HCT116 (cell line): Measurements from ENCODE around the gene ZNF578. TPM values are rescaled to one million over a fixed set of nuclear protein-coding genes. Genes with fewer than 3 reads are reported as not detected.

ENCODE experiments used
- ATAC-seq: fragments of 200-7000 bp; cut with Tn5 transposase; 2 replicates; pipeline ENCODE4 v1.9.1; 2020; ENCODE audit warnings: mild to moderate bottlenecking, moderate library complexity
- BruUV-seq: library from RNA; stranded (reverse); fragments of 400-500 nt; replicated peaks from 2 replicates; lab custom pipeline; 2021; lab: Mats Ljungman, UMichigan
- CTCF ChIA-PET: fragments of 300-600 bp; sonication (Branson Sonifier 250); formaldehyde crosslinking; loops from one replicate; lab custom pipeline; 2021; ENCODE audit warnings: antibody characterized with exemption; lab: Charles Lee
- POLR2A ChIA-PET: fragments of 300-600, 350-600 bp; sonication (Branson Sonifier 250); formaldehyde crosslinking; loops from one replicate; lab custom pipeline; 2021; ENCODE audit warnings: antibody characterized with exemption; lab: Charles Lee
- RAD21 ChIA-PET, 2 experiments: fragments of 300-600 bp; sonication (Branson Sonifier 250); formaldehyde crosslinking; loops; one replicate each; lab custom pipeline; 2023; ENCODE audit warnings: low total read pairs in 2 of 2; ENCODE audit not compliant: uncharacterized antibody in 2 of 2, unreplicated experiment in 2 of 2, low non-redundant PET in 1 of 2; lab: Charles Lee
- DNase-seq: peaks from one replicate; pipeline ENCODE4 v3.0.0-alpha.2; 2010; ENCODE audit warnings: low read depth, low spot score
- H2AFZ ChIP-seq: fragments of 200-600 bp; shearing (Covaris generic), sonication (generic); 2 replicates; pipeline ENCODE4 v1.6.1; 2017; ENCODE audit warnings: low read depth, mixed run types, mixed read lengths, antibody characterized with exemption, low read length; ENCODE audit not compliant: poor library complexity, severe bottlenecking
- H3K27ac ChIP-seq: 2 replicates; pipeline ENCODE4 v1.5.1; 2012; ENCODE audit warnings: low read depth, low read length
- H3K27me3 ChIP-seq: fragments of 200-600 bp; sonication (generic); 2 replicates; pipeline ENCODE4 v1.6.1; 2016; ENCODE audit warnings: mixed run types, low read length, mixed read lengths; ENCODE audit not compliant: insufficient read depth
- H3K36me3 ChIP-seq, 2 experiments: fragments of 200-500 bp in 1 of 2; fragments of 200-600 bp in 1 of 2; sonication (Bioruptor generic) in 1 of 2; sonication (generic) in 1 of 2; 2 replicates each; pipeline versions ENCODE4 v1.5.1 to v1.6.1; 2014 to 2016; ENCODE audit warnings: low read length in 2 of 2, inconsistent platforms in 1 of 2, mixed read lengths in 1 of 2, mixed run types in 1 of 2; ENCODE audit not compliant: insufficient read depth in 2 of 2, control insufficient read depth in 1 of 2
- H3K4me1 ChIP-seq, 2 experiments: fragments of 200-600 bp in 1 of 2; sonication (generic) in 1 of 2; 2 replicates each; pipeline versions ENCODE4 v1.5.1 to v1.6.1; 2012 to 2017; ENCODE audit warnings: low read length in 2 of 2, inconsistent platforms in 1 of 2, mild to moderate bottlenecking in 1 of 2, mixed read lengths in 1 of 2, mixed run types in 1 of 2, moderate library complexity in 1 of 2; ENCODE audit not compliant: insufficient read depth in 2 of 2, control insufficient read depth in 1 of 2
- H3K4me2 ChIP-seq: fragments of 200-600 bp; sonication (generic); 2 replicates; pipeline ENCODE4 v1.6.1; 2017; ENCODE audit warnings: mixed run types, low read length, mixed read lengths
- H3K4me3 ChIP-seq, 2 experiments: fragments of 200-600 bp in 1 of 2; sonication (generic) in 1 of 2; replicated peaks in 1 of 2; 2 replicates each; pipeline ENCODE4 v1.5.1; 2011 to 2016; ENCODE audit warnings: low read length in 2 of 2, control low read depth in 1 of 2, low read depth in 1 of 2, mild to moderate bottlenecking in 1 of 2, mixed read lengths in 1 of 2, mixed run types in 1 of 2
- H3K79me2 ChIP-seq: fragments of 200-600 bp; sonication (generic); 2 replicates; pipeline ENCODE4 v1.6.1; 2017; ENCODE audit warnings: mild to moderate bottlenecking, mixed run types, low read length, moderate library complexity, mixed read lengths; ENCODE audit not compliant: insufficient read depth
- H3K9ac ChIP-seq: fragments of 200-600 bp; sonication (generic); 2 replicates; pipeline ENCODE4 v1.6.1; 2016; ENCODE audit warnings: low read length, mixed read lengths
- H3K9me2 ChIP-seq: fragments of 200-600 bp; sonication (generic), shearing (Covaris generic); 2 replicates; pipeline ENCODE4 v1.6.1; 2017; ENCODE audit warnings: mixed run types, mild to moderate bottlenecking, moderate library complexity; ENCODE audit not compliant: insufficient read depth
- H3K9me3 ChIP-seq, 2 experiments: fragments of 200-500 bp in 1 of 2; fragments of 200-600 bp in 1 of 2; sonication (Bioruptor generic) in 1 of 2; sonication (generic) in 1 of 2; 2 replicates each; pipeline ENCODE4 v1.6.1; 2014 to 2017; ENCODE audit warnings: low read length in 2 of 2, mixed read lengths in 2 of 2, inconsistent platforms in 1 of 2, low read depth in 1 of 2, mild to moderate bottlenecking in 1 of 2, mixed run types in 1 of 2, moderate library complexity in 1 of 2; ENCODE audit not compliant: control insufficient read depth in 1 of 2, insufficient read depth in 1 of 2
- H4K20me1 ChIP-seq: fragments of 200-600 bp; sonication (generic), shearing (Covaris generic); 2 replicates; pipeline ENCODE4 v1.6.1; 2017; ENCODE audit warnings: mixed run types, mild to moderate bottlenecking, moderate library complexity; ENCODE audit not compliant: insufficient read depth
- CBX3 ChIP-seq: IDR thresholded peaks from 2 replicates; pipeline ENCODE4 v1.6.1; 2012; ENCODE audit warnings: low read depth
- CEBPB ChIP-seq: IDR thresholded peaks from 2 replicates; pipeline ENCODE4 v1.6.1; 2012; ENCODE audit warnings: low read depth
- EGR1 ChIP-seq: IDR thresholded peaks from 2 replicates; pipeline ENCODE4 v1.6.1; 2012; ENCODE audit warnings: low read depth
- ELF1 ChIP-seq: IDR thresholded peaks from 2 replicates; pipeline ENCODE4 v1.6.1; 2012; ENCODE audit warnings: low read depth, borderline replicate concordance
- EZH2 ChIP-seq: fragments of 200-600 bp; sonication (generic); IDR thresholded peaks from 2 replicates; pipeline ENCODE4 v1.6.1; 2017; ENCODE audit warnings: antibody characterized with exemption, mixed run types
- JUND ChIP-seq: IDR thresholded peaks from 2 replicates; pipeline ENCODE4 v1.6.1; 2012
- POLR2A ChIP-seq: IDR thresholded peaks from 2 replicates; pipeline ENCODE4 v1.7.0; 2011; ENCODE audit warnings: borderline replicate concordance; ENCODE audit not compliant: insufficient read depth, insufficient read length; ENCODE audit errors: extremely low read depth
- POLR2AphosphoS5 ChIP-seq: IDR thresholded peaks from 2 replicates; pipeline ENCODE4 v1.6.1; 2011; ENCODE audit warnings: mild to moderate bottlenecking, low read depth, low read length, moderate library complexity
- SIN3A ChIP-seq: IDR thresholded peaks from 2 replicates; pipeline ENCODE4 v1.6.1; 2012; ENCODE audit warnings: low read depth
- SRF ChIP-seq: IDR thresholded peaks from 2 replicates; pipeline ENCODE4 v1.6.1; 2012; ENCODE audit warnings: low read depth
- TCF7L2 ChIP-seq: IDR thresholded peaks from 2 replicates; pipeline ENCODE4 v1.7.0; 2011; ENCODE audit warnings: borderline replicate concordance, inconsistent platforms; ENCODE audit not compliant: insufficient read depth, insufficient read length; ENCODE audit errors: extremely low read depth
- YY1 ChIP-seq: IDR thresholded peaks from 2 replicates; pipeline ENCODE4 v1.6.1; 2011; ENCODE audit warnings: low read length, low read depth, moderate library complexity, mild to moderate bottlenecking; ENCODE audit not compliant: insufficient replicate concordance; ENCODE audit errors: extremely low read depth
- ZFX ChIP-seq: fragments of 450-650 bp; IDR thresholded peaks from 2 replicates; pipeline ENCODE4 v1.6.1; 2017
- ZNF274 ChIP-seq: fragments of 200-500 bp; sonication (Bioruptor generic); IDR thresholded peaks from 2 replicates; pipeline ENCODE4 v1.6.1; 2014; ENCODE audit warnings: mild to moderate bottlenecking, low read depth, low read length, inconsistent platforms
- intact Hi-C: fragments of 100-400 bp; cut with micrococcal nuclease; formaldehyde crosslinking; loops from 2 replicates; pipeline ENCODE4 v1.10.0; 2022
- total RNA-seq: library from RNA; stranded (reverse); gene quantifications from one replicate; pipeline ENCODE4 v1.2.1, GENCODE V29; 2021; ENCODE audit not compliant: unreplicated experiment
- TF ChIP-seq, protein P1 (sequence below): IDR thresholded peaks from 2 replicates; pipeline ENCODE4 v1.6.1; 2012
- TF ChIP-seq, protein P2 (sequence below), 3 experiments: fragments of 200-600 bp in 1 of 3; sonication (generic) in 1 of 3; IDR thresholded peaks in 2 of 3; conservative IDR thresholded peaks in 1 of 3; 2 replicates each; pipeline ENCODE4 v1.5.1; 2012 to 2017; ENCODE audit warnings: low read depth in 2 of 3, low read length in 2 of 3, antibody characterized with exemption in 1 of 3, borderline replicate concordance in 1 of 3, control low read depth in 1 of 3, mild to moderate bottlenecking in 1 of 3, mixed read lengths in 1 of 3, mixed run types in 1 of 3, moderate library complexity in 1 of 3; ENCODE audit not compliant: insufficient read depth in 1 of 3
- TF ChIP-seq, protein P3 (sequence below): IDR thresholded peaks from 2 replicates; pipeline ENCODE4 v1.6.1; 2012; ENCODE audit warnings: low read depth

The ZNF578 gene
- total RNA-seq, 1 experiment from 2014 or later: not detected

DNA sequence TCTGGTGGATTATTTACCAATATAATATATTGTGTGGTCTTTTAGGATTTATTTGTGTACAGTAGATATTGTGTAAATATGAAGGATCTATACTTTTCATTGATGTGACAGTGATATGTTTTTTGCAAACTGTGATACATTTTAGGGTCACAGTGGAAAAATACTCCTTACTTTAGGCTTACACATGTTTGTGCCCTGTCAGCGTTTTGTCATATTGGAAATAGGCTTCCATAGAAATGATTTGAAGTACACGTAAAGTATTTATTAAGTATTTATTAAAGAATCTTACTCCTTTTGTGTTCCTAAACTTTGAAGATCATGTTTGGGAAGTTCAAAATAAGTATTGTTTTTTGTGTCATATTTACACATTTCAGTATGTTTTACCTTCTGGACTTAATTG, 79.1 kb downstream of the ZNF578 start:
- H3K36me3 ChIP-seq: peaks cover 0 to 9% of the 10 kb centered on the region in 2 experiments
- RAD21 ChIA-PET: no interaction called here
- H2AFZ ChIP-seq: no peak overlapping the region
- CTCF ChIA-PET: no interaction called here
- H3K27me3 ChIP-seq: no peaks in the 10 kb centered on the region
- no peak overlapping the region for H3K4me3 ChIP-seq
- peaks cover 0 to 8% of the 10 kb centered on the region in 2 experiments; a peak in 1 of 4 replicates for H3K4me1 ChIP-seq
- H3K9ac ChIP-seq: no peak overlapping the region
- H3K27ac ChIP-seq: no peak overlapping the region
- H3K9me2 ChIP-seq: no peaks in the 10 kb centered on the region
- no TSS peak for BruUV-seq
- no peaks in the 10 kb centered on the region for H4K20me1 ChIP-seq
- POLR2A ChIA-PET: no interaction called here
- no peak for ATAC-seq
- DNase-seq: no peak
- H3K4me2 ChIP-seq: no peak overlapping the region
- no peak for TF ChIP-seq SRF
- TF ChIP-seq CEBPB: no peak
- peaks cover 9% of the 10 kb centered on the region; the same call in 1 of the 2 replicates for H3K79me2 ChIP-seq
- H3K9me3 ChIP-seq: peaks cover 0 to 10% of the 10 kb centered on the region in 2 experiments; a peak in 1 of 4 replicates
- intact Hi-C loops: no loop called here

DNA sequence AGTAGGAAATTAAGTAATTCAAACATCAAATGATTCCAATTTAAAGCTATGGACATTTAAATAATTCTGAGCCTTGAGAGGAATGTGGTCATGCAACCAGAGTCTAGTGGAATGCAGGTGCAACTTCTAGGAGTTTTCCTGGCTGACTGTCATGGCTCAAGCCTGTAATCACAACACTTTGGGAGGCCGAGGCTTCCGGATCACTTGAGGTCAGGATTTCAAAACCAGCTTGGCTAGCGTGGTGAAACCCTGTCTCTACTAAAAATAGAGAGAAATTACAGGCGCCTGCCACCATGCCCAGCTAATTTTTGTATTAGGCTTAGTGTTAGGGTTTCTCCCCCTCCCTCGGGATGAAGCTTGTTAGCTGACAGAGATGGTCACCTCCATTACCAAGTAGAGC, 80.5 kb downstream of the ZNF578 start:
- ChIA-PET CTCF (no interaction called here), RAD21 (no interaction called here), POLR2A (no interaction called here)
- no peak overlapping the region for H3K27ac ChIP-seq
- DNase-seq (no peak), ATAC-seq (no peak)
- no peaks in the 10 kb centered on the region for H3K4me1 ChIP-seq
- no peak overlapping the region for H2AFZ ChIP-seq
- no TSS peak for BruUV-seq
- H3K9ac ChIP-seq: no peak overlapping the region
- H4K20me1 ChIP-seq: no peaks in the 10 kb centered on the region
- H3K9me2 ChIP-seq: no peaks in the 10 kb centered on the region
- peaks cover 0 to 10% of the 10 kb centered on the region in 2 experiments; a peak in 1 of 4 replicates for H3K9me3 ChIP-seq
- no peak overlapping the region for H3K4me3 ChIP-seq
- H3K36me3 ChIP-seq: peaks cover 0 to 9% of the 10 kb centered on the region in 2 experiments
- H3K27me3 ChIP-seq: no peaks in the 10 kb centered on the region
- intact Hi-C loops: no loop called here
- H3K4me2 ChIP-seq: no peak overlapping the region
- H3K79me2 ChIP-seq: no peaks in the 10 kb centered on the region
- TF ChIP-seq ZNF274 (no peak), ZFX (no peak), ELF1 (no peak), YY1 (no peak), POLR2A (no peak), SIN3A (no peak), TCF7L2 (no peak), CBX3 (no peak), JUND (no peak), EZH2 (no peak), EGR1 (no peak), SRF (no peak), POLR2AphosphoS5 (no peak)
- TF ChIP-seq, protein P1, sequence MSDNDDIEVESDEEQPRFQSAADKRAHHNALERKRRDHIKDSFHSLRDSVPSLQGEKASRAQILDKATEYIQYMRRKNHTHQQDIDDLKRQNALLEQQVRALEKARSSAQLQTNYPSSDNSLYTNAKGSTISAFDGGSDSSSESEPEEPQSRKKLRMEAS: no peak
- TF ChIP-seq, protein P2, sequence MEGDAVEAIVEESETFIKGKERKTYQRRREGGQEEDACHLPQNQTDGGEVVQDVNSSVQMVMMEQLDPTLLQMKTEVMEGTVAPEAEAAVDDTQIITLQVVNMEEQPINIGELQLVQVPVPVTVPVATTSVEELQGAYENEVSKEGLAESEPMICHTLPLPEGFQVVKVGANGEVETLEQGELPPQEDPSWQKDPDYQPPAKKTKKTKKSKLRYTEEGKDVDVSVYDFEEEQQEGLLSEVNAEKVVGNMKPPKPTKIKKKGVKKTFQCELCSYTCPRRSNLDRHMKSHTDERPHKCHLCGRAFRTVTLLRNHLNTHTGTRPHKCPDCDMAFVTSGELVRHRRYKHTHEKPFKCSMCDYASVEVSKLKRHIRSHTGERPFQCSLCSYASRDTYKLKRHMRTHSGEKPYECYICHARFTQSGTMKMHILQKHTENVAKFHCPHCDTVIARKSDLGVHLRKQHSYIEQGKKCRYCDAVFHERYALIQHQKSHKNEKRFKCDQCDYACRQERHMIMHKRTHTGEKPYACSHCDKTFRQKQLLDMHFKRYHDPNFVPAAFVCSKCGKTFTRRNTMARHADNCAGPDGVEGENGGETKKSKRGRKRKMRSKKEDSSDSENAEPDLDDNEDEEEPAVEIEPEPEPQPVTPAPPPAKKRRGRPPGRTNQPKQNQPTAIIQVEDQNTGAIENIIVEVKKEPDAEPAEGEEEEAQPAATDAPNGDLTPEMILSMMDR (IDR thresholded peaks at IDR 0.05 in 2 of 3, conservative IDR thresholded peaks at IDR 0.05 in 1 of 3; ENCODE audit: borderline replicate concordance in 1 of 3, insufficient read depth in 1 of 3, low read depth in 2 of 3, low read length in 2 of 3): no peak
- TF ChIP-seq, protein P3, sequence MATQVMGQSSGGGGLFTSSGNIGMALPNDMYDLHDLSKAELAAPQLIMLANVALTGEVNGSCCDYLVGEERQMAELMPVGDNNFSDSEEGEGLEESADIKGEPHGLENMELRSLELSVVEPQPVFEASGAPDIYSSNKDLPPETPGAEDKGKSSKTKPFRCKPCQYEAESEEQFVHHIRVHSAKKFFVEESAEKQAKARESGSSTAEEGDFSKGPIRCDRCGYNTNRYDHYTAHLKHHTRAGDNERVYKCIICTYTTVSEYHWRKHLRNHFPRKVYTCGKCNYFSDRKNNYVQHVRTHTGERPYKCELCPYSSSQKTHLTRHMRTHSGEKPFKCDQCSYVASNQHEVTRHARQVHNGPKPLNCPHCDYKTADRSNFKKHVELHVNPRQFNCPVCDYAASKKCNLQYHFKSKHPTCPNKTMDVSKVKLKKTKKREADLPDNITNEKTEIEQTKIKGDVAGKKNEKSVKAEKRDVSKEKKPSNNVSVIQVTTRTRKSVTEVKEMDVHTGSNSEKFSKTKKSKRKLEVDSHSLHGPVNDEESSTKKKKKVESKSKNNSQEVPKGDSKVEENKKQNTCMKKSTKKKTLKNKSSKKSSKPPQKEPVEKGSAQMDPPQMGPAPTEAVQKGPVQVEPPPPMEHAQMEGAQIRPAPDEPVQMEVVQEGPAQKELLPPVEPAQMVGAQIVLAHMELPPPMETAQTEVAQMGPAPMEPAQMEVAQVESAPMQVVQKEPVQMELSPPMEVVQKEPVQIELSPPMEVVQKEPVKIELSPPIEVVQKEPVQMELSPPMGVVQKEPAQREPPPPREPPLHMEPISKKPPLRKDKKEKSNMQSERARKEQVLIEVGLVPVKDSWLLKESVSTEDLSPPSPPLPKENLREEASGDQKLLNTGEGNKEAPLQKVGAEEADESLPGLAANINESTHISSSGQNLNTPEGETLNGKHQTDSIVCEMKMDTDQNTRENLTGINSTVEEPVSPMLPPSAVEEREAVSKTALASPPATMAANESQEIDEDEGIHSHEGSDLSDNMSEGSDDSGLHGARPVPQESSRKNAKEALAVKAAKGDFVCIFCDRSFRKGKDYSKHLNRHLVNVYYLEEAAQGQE: no peak
